ENCODE data around the gene ITPK1. TPM values are rescaled to one million over a fixed set of nuclear protein-coding genes. Genes with fewer than 3 reads are reported as not detected.

Gene ITPK1
- polyA plus RNA-seq, 1 of the 3 experiments (the other 2 are of a cell fraction): 23.2 TPM

DNA sequence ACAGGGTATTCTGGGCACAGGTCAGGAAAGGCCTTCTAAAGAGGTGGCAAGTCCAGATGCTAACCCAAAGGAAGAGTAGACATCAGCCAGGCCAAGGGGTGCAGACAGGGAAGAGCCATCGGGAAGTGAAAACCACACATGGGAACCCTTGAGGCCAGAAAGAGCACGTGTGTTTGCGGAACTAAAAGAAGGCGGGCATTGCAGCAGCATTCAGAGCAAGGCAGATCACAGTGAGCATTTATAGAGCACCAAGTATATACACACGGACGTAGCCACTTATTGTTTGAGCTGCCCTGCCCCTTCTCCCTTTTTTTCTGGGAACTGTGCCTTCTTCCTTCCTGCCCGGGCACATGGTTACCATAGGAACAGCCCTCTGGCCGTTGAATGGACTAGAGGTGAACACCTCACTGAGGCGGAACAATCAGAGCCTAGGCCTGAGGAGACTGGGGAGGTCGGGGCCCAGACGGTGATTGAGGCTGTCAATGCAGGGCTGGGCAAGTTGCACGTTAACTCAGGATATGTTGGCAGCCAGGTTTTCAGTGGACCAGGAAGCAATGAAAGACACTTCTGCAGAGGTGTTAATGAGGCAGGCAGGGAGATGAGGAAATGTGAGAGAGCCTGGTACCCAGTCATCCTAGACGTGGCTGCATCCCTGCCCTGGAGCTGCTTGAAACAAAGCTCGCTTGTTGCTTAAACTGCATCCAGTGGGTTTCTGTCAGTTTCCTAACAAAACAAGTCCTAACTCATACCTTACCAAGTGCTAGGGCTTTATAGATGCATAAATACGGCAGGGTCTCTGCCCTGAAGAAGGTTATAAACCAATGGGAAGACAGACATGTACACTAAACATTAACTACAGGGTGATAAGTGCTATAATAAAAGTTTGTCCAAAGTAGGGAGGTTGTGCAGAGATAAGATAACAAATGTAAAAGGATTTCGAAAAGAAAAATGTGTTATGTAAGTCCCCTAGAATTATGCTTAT is 34.8 kb upstream of the ITPK1 start (continued):
- TF ChIP-seq EP300 (IDR thresholded peaks at IDR 0.05; ENCODE audit: borderline replicate concordance in 1 of 2, low read depth in 1 of 2, low read length in 1 of 2) (no peak), SMC3 (IDR thresholded peaks at IDR 0.05; ENCODE audit: low read depth, low read length) (no peak), MXI1 (IDR thresholded peaks at IDR 0.05; ENCODE audit: low read depth, low read length) (no peak), EZH2phosphoT487 (IDR thresholded peaks at IDR 0.05; ENCODE audit: borderline replicate concordance, low read depth) (no peak)

- Histone ChIP-seq H3F3A (replicated peaks; ENCODE audit: insufficient read depth) (no peaks in the 10 kb centered on the region), H3K4me3 (ENCODE audit: low read depth in 2 of 2, low read length in 1 of 2) (no peak overlapping the region), H3K27ac (ENCODE audit: low read depth in 2 of 2, low read length in 1 of 2) (no peak overlapping the region), H3K79me2 (ENCODE audit: insufficient read depth) (no peaks in the 10 kb centered on the region), H2AFZ (ENCODE audit: low read depth) (no peak overlapping the region), H3K9ac (no peak overlapping the region), H3K4me2 (no peak overlapping the region), H3K9me3 (no peaks in the 10 kb centered on the region), H3K9me2 (no peaks in the 10 kb centered on the region), H3K36me3 (replicated peaks in 1 of 2; ENCODE audit: control insufficient read depth in 1 of 2, insufficient read depth in 2 of 2, low read length in 1 of 2) (no peaks in the 10 kb centered on the region), H4K20me1 (ENCODE audit: insufficient read depth) (no peaks in the 10 kb centered on the region), H3K4me1 (ENCODE audit: control insufficient read depth in 1 of 2, insufficient read depth in 2 of 2, low read depth in 1 of 2, low read length in 1 of 2) (no peaks in the 10 kb centered on the region; a peak in 1 of 4 replicates), H3K27me3 (ENCODE audit: insufficient read depth) (no peaks in the 10 kb centered on the region)
- CTCF ChIA-PET: interaction anchor here (0.7 to 1.3 kb wide), 2 partner anchors 10 to 11 kb away, joined by 4 to 6 read pairs; no protein-coding TSS in a partner anchor
- 79% methylated on average over 8 of the region's 8 CpGs for WGBS (ENCODE audit: low lambda C conversion rate)
- no peak for DNase-seq
- POLR2A ChIA-PET: no interaction called here
- TF ChIP-seq EP300 (IDR thresholded peaks at IDR 0.05; ENCODE audit: borderline replicate concordance in 1 of 2, low read depth in 1 of 2, low read length in 1 of 2) (no peak), RCOR1 (IDR thresholded peaks at IDR 0.05; ENCODE audit: low read length) (no peak), JUND (IDR thresholded peaks at IDR 0.05) (no peak), TAF1 (IDR thresholded peaks at IDR 0.05; ENCODE audit: borderline replicate concordance, low read depth, low read length) (no peak)
Observed at GRCh38 chr14:93148979-93149378, 33.3 kb upstream of the ITPK1 start.

DNA sequence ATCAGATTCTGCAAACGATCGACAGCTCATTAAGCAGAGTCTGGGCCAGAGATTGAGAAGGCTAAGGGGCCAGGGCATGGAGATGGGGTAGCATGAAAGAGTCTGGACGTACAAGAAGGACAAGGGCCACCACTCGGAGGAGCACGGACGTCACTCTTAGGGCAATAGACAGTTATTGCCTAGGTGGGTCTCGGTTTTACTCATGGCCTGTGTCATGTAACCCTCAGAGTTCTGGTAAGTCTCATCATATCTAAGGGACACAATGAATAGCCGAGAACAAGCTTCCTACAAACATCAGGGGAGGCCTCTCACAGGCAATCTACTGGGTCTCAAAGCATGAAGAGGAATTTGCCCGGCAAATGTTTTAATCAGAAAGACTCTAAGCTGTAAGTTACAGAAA is 30.4 kb upstream of the ITPK1 start:
- H2AFZ ChIP-seq (ENCODE audit: low read depth): no peak overlapping the region
- H3K27me3 ChIP-seq (ENCODE audit: insufficient read depth): no peaks in the 10 kb centered on the region
- no peaks in the 10 kb centered on the region for H4K20me1 ChIP-seq (ENCODE audit: insufficient read depth)
- no peak overlapping the region for H3K27ac ChIP-seq (ENCODE audit: low read depth in 2 of 2, low read length in 1 of 2)
- no peaks in the 10 kb centered on the region for H3K36me3 ChIP-seq (replicated peaks in 1 of 2; ENCODE audit: control insufficient read depth in 1 of 2, insufficient read depth in 2 of 2, low read length in 1 of 2)
- TF ChIP-seq NFIC (IDR thresholded peaks at IDR 0.05; ENCODE audit: borderline replicate concordance): no peak
- TF ChIP-seq, protein P1, sequence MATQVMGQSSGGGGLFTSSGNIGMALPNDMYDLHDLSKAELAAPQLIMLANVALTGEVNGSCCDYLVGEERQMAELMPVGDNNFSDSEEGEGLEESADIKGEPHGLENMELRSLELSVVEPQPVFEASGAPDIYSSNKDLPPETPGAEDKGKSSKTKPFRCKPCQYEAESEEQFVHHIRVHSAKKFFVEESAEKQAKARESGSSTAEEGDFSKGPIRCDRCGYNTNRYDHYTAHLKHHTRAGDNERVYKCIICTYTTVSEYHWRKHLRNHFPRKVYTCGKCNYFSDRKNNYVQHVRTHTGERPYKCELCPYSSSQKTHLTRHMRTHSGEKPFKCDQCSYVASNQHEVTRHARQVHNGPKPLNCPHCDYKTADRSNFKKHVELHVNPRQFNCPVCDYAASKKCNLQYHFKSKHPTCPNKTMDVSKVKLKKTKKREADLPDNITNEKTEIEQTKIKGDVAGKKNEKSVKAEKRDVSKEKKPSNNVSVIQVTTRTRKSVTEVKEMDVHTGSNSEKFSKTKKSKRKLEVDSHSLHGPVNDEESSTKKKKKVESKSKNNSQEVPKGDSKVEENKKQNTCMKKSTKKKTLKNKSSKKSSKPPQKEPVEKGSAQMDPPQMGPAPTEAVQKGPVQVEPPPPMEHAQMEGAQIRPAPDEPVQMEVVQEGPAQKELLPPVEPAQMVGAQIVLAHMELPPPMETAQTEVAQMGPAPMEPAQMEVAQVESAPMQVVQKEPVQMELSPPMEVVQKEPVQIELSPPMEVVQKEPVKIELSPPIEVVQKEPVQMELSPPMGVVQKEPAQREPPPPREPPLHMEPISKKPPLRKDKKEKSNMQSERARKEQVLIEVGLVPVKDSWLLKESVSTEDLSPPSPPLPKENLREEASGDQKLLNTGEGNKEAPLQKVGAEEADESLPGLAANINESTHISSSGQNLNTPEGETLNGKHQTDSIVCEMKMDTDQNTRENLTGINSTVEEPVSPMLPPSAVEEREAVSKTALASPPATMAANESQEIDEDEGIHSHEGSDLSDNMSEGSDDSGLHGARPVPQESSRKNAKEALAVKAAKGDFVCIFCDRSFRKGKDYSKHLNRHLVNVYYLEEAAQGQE (IDR thresholded peaks at IDR 0.05; ENCODE audit: low read depth, low read length): no peak
- no peak for TF ChIP-seq JUND (IDR thresholded peaks at IDR 0.05)
- TF ChIP-seq, protein P2, sequence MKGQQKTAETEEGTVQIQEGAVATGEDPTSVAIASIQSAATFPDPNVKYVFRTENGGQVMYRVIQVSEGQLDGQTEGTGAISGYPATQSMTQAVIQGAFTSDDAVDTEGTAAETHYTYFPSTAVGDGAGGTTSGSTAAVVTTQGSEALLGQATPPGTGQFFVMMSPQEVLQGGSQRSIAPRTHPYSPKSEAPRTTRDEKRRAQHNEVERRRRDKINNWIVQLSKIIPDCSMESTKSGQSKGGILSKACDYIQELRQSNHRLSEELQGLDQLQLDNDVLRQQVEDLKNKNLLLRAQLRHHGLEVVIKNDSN (IDR thresholded peaks at IDR 0.05; ENCODE audit: borderline replicate concordance, low read depth): no peak
- no peak for TF ChIP-seq FOXM1 (IDR thresholded peaks at IDR 0.05; ENCODE audit: low read depth)
- TF ChIP-seq PBX3 (IDR thresholded peaks at IDR 0.05): no peak
- no peaks in the 10 kb centered on the region for H3F3A ChIP-seq (replicated peaks; ENCODE audit: insufficient read depth)
- H3K79me2 ChIP-seq (ENCODE audit: insufficient read depth): no peaks in the 10 kb centered on the region
- H3K4me3 ChIP-seq (ENCODE audit: low read depth in 2 of 2, low read length in 1 of 2): no peak overlapping the region
- H3K4me2 ChIP-seq: no peak overlapping the region
- ChIA-PET POLR2A (no interaction called here), CTCF (interaction anchor here (1.0 to 1.4 kb wide), 4 partner anchors 17 to 201 kb away, joined by 3 to 5 read pairs (median 4); no protein-coding TSS in a partner anchor)
- WGBS (ENCODE audit: low lambda C conversion rate): 67% methylated on average over 9 of the region's 9 CpGs
- H3K9me3 ChIP-seq: no peaks in the 10 kb centered on the region
- H3K9ac ChIP-seq: no peak overlapping the region
- DNase-seq: no peak
- no peaks in the 10 kb centered on the region for H3K9me2 ChIP-seq
- H3K4me1 ChIP-seq (ENCODE audit: control insufficient read depth in 1 of 2, insufficient read depth in 2 of 2, low read depth in 1 of 2, low read length in 1 of 2): no peaks in the 10 kb centered on the region; a peak in 1 of 4 replicates

Data from SK-N-SH (cell line).